ENCODE results near the gene UNC13A. TPM values are rescaled to one million over a fixed set of nuclear protein-coding genes. Genes with fewer than 3 reads are reported as not detected.
A peak's percentile ranks its signal among the peaks of the same experiment; 100 is the strongest.

UNC13A gene
- polyA plus RNA-seq, 1 donor, result 0.10 TPM

DNA sequence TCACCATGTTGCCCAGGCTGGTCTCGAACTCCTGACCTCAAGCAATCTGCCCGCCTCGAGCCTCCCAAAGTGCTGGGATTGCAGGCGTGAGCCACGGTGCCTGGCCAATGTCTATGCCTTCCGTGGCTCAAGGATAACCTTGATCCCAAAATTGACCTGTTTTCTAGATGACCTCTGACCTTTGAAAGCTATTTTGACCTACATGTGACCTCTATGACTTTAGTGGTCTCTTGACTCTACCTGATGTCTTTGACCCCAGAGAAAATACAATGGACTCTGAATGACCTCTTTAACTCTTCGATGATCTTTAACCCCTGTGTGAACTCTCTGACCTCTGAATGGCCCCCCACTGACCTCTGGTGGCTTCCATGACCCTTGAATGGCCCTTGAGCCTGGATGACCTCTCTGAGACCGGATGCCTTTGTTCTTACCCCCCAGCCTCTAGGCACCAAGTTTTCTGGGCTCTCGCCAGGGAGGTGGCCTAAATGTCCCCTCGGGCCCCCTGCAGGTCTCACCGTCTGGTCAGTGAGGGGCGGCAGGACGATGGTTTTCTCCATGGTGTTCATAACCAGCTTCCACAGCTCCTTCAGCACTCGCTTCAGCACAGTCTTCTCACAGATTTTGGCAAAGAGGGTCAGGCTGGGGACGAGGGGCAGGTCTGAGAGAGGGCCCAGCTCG lies 63.7 kb downstream of the UNC13A start:
- no peak for DNase-seq

DNA sequence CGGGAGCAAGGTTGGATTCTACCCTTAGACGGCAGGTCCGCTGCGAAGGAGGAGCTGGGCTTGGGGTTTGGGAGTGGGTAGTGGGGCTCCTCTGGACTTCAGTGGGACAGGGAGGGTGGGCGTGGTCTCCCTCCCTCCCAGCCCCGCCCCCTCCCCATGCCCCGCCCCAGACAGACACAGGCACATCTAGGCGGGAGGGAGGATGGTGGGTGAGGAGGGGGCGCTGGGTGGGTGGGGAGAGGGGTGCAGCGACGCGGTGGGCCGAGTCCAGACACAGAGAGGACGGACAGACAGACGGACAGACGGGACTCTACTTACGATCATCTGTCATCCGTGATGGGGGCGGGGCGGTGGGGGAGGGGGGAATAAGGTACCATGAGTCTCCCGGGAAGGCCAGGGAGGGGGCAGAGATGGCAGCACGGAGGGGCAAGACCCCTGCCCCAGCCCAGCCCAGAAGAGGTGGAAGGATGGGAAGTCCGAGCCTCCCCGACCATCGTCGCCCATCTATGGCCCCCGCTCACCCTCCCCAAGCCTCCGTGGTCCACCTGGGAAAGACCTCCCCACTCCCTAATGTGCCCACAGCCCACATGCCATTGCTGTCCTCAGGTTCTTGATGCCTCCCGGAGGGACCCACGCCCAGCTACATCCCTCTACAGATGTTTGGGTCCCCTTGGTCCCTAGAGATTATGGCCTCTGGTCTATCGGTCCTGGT lies 64.8 kb downstream of the UNC13A start:
- no peak for DNase-seq

GRCh38 chr19:17620696-17621095 lies 67.5 kb downstream of the UNC13A start:
- no peak for DNase-seq

DNA sequence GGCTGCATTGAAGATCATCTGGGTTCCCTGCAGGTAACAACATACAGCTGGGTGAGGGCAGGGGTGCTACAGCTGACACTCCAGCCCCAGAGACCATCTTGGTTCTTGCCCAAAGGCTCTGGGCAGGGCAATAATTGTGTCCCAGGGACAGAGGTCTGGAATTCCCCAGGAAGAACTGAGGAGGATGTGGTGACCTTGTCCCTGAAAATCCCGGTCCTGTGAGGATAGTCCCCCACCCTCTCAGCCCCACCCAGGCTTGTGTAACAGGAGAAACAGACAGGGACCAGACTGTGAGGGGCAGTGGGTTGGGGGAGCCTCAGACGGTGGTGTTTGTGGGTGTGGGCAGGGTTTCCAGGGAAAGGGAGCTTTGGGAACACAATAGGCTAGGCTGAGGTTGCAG lies 69.2 kb downstream of the UNC13A start:
- DNase-seq, result no peak

DNA sequence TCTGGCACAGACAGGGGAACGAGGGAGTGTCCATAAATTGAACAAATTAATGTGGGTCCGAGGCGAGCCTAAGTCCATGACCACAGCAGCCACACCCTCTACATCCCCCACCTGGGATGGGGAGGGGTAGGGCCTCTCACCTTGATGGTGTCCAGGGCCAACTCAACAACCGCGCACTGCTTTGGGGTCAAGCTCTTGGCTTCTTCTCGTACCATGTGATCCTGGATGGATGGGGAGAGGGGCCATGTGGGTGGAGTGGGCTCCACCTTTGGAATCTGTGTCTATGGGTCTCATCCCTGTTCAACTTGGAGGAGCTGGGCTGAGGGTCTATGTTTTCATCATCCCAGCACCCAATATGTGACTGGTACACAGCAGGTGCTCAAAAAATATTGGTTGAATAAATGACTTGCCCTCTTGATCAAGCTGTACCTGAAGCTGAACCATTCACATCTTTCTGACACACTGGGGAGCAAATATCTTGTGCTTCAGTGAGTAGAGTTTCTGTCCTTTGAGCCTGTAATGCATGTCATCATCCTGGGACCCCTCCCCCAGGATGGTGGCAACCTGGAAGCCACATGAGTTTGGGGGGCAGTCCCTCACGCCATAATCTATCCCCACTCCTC lies 69.8 kb downstream of the UNC13A start:
- no peak for DNase-seq

- no peak for DNase-seq
These were observed 70.4 kb downstream of the UNC13A start for GRCh38 chr19:17617807-17618192.

DNA sequence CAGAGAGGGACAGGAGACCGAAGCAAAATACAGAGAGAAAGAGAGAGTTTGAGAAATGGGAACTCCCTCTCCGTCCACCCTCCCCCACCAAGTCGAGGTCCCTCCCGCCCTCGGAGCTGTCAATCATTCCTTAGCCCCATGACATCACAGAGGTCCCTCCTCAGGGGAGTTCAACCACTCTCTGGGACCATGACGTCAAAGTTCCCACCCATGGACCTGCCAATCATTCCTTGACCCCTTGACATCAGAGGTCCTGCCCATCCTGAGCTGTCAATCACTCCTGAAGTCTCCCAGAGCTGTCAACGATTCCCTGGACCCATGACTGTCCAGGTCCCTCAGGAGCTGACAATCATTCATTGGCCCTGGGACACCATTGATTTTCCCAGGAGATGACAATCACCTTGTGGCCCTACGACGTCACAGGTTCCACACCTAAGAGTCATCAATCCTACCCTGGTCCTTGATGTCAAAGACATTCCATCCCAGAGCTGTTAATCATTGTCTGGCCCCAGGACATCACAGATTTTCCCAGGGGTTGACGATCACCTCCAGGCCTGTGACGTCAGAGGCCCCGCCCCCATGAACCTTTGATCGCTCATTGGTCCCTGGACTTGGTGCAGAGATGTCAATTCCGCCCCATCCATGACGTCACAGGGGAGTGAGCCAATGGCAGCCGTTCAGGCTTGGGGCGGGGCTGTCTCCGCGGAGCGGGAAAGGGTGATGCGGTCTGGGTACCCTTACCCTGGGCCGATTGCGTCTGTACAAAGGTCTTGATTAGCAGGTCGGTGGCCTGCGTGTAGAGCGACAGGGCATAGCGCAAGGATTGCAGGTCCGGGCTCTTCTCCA lies 71.0 kb downstream of the UNC13A start:
- no peak for DNase-seq

- no peak for DNase-seq
These were observed 71.5 kb downstream of the UNC13A start for GRCh38 chr19:17616686-17616960.

GRCh38 chr19:17615889-17616685 lies 72.1 kb downstream of the UNC13A start:
- DNase-seq, result no peak

DNA sequence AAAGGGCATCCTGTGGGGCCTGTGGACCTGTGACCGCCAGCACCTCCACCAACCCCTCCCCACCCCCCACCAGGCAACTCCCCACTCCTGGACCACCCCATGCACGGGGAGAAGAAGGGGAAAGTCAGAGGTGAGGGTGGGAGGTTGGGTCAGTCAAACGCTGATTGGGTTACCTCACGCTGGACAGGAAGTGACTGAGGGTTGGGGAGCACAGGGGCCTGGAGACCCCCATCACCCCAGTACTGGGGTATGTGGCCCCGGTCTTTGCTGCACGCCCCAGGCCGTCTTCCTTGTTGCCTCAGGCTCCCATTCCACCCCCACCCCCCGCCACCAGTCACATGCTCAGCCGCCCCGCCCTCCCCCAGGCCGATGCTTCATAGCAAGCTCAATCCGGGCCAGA lies 73.7 kb downstream of the UNC13A start:
- DNase-seq, result no peak

DNA sequence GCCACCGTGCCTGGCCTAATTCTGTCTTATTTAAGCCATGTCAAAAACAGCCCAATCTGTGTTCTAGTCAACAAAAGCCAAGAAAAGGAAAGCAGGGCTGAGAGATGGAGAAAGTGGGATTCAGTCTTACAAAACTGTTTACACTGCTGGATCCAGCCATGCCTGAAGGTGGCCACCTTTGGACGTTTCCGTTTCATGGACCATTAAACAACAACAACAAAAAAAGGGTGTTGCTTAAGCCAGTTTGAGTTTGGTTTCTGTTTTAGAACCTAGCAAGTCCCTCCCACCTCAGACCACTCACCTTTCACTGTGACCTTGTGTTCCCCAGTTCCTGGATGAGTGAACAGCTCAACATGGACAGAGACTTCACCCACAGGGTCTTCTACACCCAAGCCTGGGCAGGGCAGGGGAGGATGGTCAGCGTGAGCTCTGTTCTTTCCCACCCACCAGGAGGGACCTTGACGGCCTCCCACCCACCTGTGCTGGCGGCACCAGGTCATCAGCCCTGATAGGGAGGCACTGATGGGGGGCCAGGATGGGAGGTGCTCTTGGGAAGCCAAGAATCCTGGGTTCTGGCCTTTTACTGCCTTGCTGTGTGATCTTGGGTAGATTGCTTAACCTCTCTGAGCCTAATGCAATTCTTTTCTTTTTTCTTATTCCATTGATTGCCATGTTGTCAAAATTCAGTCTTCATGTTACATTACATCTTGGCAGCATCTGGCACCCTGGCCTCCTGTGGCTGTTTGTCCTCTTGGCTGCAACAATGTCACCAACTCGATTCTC lies 76.5 kb downstream of the UNC13A start:
- DNase-seq, result no peak

DNA sequence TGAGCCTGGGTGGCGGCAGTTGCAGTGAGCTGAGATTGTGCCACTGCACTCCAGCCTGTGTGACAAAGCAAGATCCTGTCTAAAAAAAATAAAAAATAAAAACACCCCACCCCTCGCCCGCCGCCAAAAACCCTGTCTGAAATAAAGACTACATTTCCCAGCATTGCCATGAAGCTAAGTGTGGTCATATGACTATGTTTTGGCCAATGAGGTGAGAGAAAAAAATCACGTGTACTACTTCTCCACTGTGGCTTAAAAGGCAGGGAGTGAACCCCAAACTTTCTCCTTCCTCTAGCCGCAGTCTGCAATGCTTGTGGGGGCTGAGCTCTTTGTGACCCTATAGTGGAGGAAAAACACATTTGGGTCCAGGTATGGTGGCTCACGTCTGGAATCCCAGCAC lies 77.8 kb downstream of the UNC13A start:
- no peak for DNase-seq

DNA sequence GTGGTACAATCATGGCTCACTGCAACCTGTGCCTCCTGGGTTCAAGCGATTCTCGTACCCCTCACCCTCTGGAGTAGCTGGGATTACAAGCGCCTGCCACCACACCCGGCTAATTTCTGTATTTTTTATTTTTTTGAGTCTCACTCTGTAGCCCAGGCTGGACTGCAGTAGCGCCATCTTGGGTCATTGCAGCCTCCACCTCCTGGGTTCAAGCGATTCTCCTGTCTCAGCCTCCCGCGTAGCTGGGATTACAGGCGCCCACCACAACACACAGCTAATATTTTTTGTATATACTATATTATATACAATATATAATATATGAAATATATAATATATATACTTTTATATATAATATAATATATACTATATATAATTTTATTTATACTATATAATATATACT lies 80.2 kb downstream of the UNC13A start:
- no peak for DNase-seq

- peak; percentile 33 for DNase-seq
These were observed 81.5 kb downstream of the UNC13A start for GRCh38 chr19:17606590-17607185.

GRCh38 chr19:17605761-17606589 lies 82.2 kb downstream of the UNC13A start:
- DNase-seq, result peak; percentile 74

DNA sequence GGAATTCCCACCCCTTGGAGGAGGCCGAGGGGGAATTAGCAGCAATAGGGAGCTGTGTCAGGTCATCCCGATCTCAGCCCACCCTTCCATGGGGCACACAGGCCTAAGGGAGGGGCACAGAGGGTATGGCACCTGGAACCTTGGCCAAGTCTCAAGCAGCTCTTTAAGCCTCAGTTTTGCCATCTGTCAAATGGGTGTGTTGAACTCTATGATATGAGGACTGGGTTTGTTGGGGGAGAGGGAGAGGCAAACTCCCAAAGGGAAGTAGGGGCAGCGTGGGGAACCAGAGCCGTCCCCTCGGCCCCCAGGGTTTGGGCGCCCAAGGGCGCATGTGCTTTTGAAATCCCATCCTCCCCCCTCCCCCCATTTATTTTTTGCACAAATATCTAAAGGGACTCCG lies 83.0 kb downstream of the UNC13A start:
- no peak for DNase-seq

GRCh38 chr19:17604372-17605025 lies 83.7 kb downstream of the UNC13A start:
- DNase-seq, result no peak

DNA sequence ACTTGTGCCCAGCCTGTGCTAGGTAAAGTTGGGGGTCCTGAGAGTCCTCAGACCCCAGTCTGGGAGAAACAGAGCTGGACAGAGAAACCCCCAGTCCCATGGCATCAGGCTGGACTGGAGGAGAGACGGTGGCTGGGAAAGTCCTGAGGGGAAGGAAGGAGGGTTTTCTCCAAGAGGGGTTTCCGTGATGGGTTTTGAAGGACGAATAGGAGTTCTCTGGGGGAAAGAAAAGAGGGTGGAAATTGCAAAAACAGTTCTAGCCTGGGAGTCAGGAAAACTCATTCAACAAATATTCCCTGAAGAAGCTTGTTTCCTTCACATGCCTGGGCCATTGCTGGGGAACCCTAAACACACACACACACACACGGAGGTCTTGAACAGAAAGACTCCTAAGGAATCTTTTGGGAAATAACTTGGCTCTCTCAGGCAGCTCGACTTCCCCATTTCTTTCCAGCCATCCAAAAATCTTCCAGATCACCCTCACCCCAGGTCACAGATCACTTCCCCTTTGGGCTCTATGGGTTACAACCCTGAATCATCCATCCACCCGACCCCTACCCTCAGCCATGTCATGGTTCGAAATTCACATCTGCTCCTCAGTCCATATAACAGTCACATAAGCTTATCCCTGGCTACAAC lies 85.2 kb downstream of the UNC13A start:
- no peak for DNase-seq

- no peak for DNase-seq
These were observed 85.9 kb downstream of the UNC13A start for GRCh38 chr19:17602217-17602616.

All from hindlimb muscle (tissue), 1 donor.